GM12878 (cell line): ENCODE results near the gene FOXO1. TPM values are rescaled to one million over a fixed set of nuclear protein-coding genes. Genes with fewer than 3 reads are reported as not detected.

Experiments
- ATAC-seq: fragments of 200-7000 bp; cut with Tn5 transposase; 3 replicates; pipeline ENCODE4 v1.9.1; 2020; ENCODE audit warnings: mild to moderate bottlenecking, moderate library complexity
- BruUV-seq: library from RNA; stranded (reverse); fragments of 400-500 nt; replicated peaks from 2 replicates; lab custom pipeline; 2021; lab: Mats Ljungman, UMichigan
- CTCF ChIA-PET: fragments of 300-600 bp; sonication (Branson Sonifier 250); formaldehyde crosslinking; extraction: SDS; loops from one replicate; lab custom pipeline; 2021; ENCODE audit warnings: inconsistent platforms; lab: Yijun Ruan, JAX
- POLR2A ChIA-PET: fragments of 350-600 bp; formaldehyde crosslinking; extraction: SDS; loops from one replicate; lab custom pipeline; 2021; ENCODE audit warnings: inconsistent platforms; lab: Charles Lee
- RAD21 ChIA-PET: fragments of 300-600 bp; sonication (Branson Sonifier 250); formaldehyde crosslinking; loops from one replicate; lab custom pipeline; 2023; ENCODE audit warnings: antibody characterized with exemption; ENCODE audit not compliant: unreplicated experiment; lab: Charles Lee
- SMC1A ChIA-PET: fragments of 300-600 bp; sonication (Branson Sonifier 250); formaldehyde crosslinking; loops from one replicate; lab custom pipeline; 2023; ENCODE audit not compliant: unreplicated experiment, uncharacterized antibody; lab: Charles Lee
- DNase-seq: peaks from one replicate; pipeline ENCODE4 v3.0.0-alpha.2; 2011; ENCODE audit warnings: low read depth, low spot score
- FAIRE-seq: peaks from 3 replicates; lab custom pipeline; 2011; peaks lifted over from hg19 to GRCh38; lab: Jason Lieb, UNC
- H2AFZ ChIP-seq: 2 replicates; pipeline ENCODE4 v1.6.0; 2011; ENCODE audit warnings: low read depth, low read length, control low read depth; ENCODE audit not compliant: control insufficient read depth
- H3K27ac ChIP-seq: 2 replicates; pipeline ENCODE4 v1.5.1; 2011; ENCODE audit warnings: control low read depth; ENCODE audit not compliant: control insufficient read depth, insufficient read depth
- H3K27me3 ChIP-seq, 2 experiments: replicated peaks in 1 of 2; 2 replicates each; pipeline versions ENCODE4 v1.6.0 to v1.6.1; 2011; ENCODE audit warnings: low read length in 1 of 2; ENCODE audit not compliant: control insufficient read depth in 2 of 2, insufficient read depth in 2 of 2
- H3K36me3 ChIP-seq, 2 experiments: 2 replicates each; pipeline ENCODE4 v1.5.1; 2011; ENCODE audit warnings: low read length in 1 of 2; ENCODE audit not compliant: control insufficient read depth in 2 of 2, insufficient read depth in 2 of 2
- H3K4me1 ChIP-seq: 2 replicates; pipeline ENCODE4 v1.6.1; 2011; ENCODE audit warnings: mild to moderate bottlenecking, low read length, moderate library complexity, mixed read lengths; ENCODE audit not compliant: control insufficient read depth, insufficient read depth
- H3K4me2 ChIP-seq: 2 replicates; pipeline ENCODE4 v1.6.0; 2011; ENCODE audit warnings: control low read depth; ENCODE audit not compliant: control insufficient read depth, insufficient read depth
- H3K4me3 ChIP-seq: fragments of 200-600 bp; sonication (generic); 2 replicates; pipeline ENCODE4 v1.5.1; 2016
- H3K79me2 ChIP-seq: 2 replicates; pipeline ENCODE4 v1.6.0; 2011; ENCODE audit warnings: low read length; ENCODE audit not compliant: control insufficient read depth, insufficient read depth
- H3K9ac ChIP-seq: 2 replicates; pipeline ENCODE4 v1.8.0; 2011; ENCODE audit warnings: low read length, control low read depth, mixed read lengths; ENCODE audit not compliant: control insufficient read depth, insufficient read depth
- H3K9me3 ChIP-seq: replicated peaks from 3 replicates; pipeline ENCODE4 v1.5.1; 2011; ENCODE audit warnings: mild to moderate bottlenecking, low read length; ENCODE audit not compliant: control insufficient read depth, insufficient read depth
- H4K20me1 ChIP-seq: 2 replicates; pipeline ENCODE4 v1.6.0; 2011; ENCODE audit not compliant: control insufficient read depth, insufficient read depth
- BACH1 ChIP-seq: fragments of 450-650 bp; IDR thresholded peaks from 2 replicates; pipeline ENCODE4 v1.6.1; 2017; ENCODE audit warnings: mild to moderate bottlenecking, borderline replicate concordance
- BRCA1 ChIP-seq: IDR thresholded peaks from 2 replicates; pipeline ENCODE4 v1.6.1; 2011; ENCODE audit warnings: low read depth, low read length, improper control_type of control experiment
- E2F8 ChIP-seq: fragments of 450-650 bp; IDR thresholded peaks from 2 replicates; pipeline ENCODE4 v1.6.1; 2018; ENCODE audit warnings: mild to moderate bottlenecking, low read depth, moderate library complexity; ENCODE audit not compliant: partially characterized antibody
- EP300 ChIP-seq, 2 experiments: fragments of 150-350 bp in 1 of 2; IDR thresholded peaks; 2 replicates each; pipeline ENCODE4 v1.6.1; 2011 to 2012; ENCODE audit warnings: low read depth in 2 of 2, low read length in 2 of 2, borderline replicate concordance in 1 of 2, improper control_type of control experiment in 1 of 2, inconsistent platforms in 1 of 2; ENCODE audit not compliant: control insufficient read depth in 1 of 2
- IRF3 ChIP-seq: fragments of 450-650 bp; IDR thresholded peaks from 2 replicates; pipeline ENCODE4 v1.6.1; 2014; ENCODE audit warnings: mild to moderate bottlenecking
- KLF5 ChIP-seq: fragments of 450-650 bp; IDR thresholded peaks from 2 replicates; pipeline ENCODE4 v1.6.1; 2014; ENCODE audit warnings: mild to moderate bottlenecking; ENCODE audit not compliant: partially characterized antibody
- MTA3 ChIP-seq: IDR thresholded peaks from 2 replicates; pipeline ENCODE4 v1.6.1; 2012; ENCODE audit warnings: low read length, inconsistent platforms, borderline replicate concordance
- MYC ChIP-seq: IDR thresholded peaks from 2 replicates; pipeline ENCODE4 v1.6.1; 2011; ENCODE audit warnings: mild to moderate bottlenecking, low read length, moderate library complexity, inconsistent platforms; ENCODE audit not compliant: insufficient read depth, insufficient replicate concordance, insufficient read length, severe bottlenecking
- NFIC ChIP-seq: IDR thresholded peaks from 2 replicates; pipeline ENCODE4 v1.6.1; 2012; ENCODE audit warnings: low read depth, mild to moderate bottlenecking, inconsistent platforms, low read length, moderate library complexity
- PAX5 ChIP-seq: IDR thresholded peaks from 2 replicates; pipeline ENCODE4 v1.6.1; 2011; ENCODE audit warnings: low read depth, low read length, borderline replicate concordance
- POU2F2 ChIP-seq: IDR thresholded peaks from 3 replicates; pipeline ENCODE4 v1.6.1; 2011; ENCODE audit warnings: low read depth, mild to moderate bottlenecking, low read length, borderline replicate concordance
- SMAD5 ChIP-seq: IDR thresholded peaks from 2 replicates; pipeline ENCODE4 v1.6.1; 2016; ENCODE audit warnings: antibody characterized with exemption, low read depth
- SP1 ChIP-seq: IDR thresholded peaks from one replicate; pipeline ENCODE4 v1.6.1; 2011; ENCODE audit warnings: low read depth, low read length
- SRF ChIP-seq, 2 experiments: IDR thresholded peaks; 2 replicates each; pipeline ENCODE4 v1.6.1; 2011; ENCODE audit warnings: low read depth in 2 of 2, low read length in 2 of 2, mild to moderate bottlenecking in 1 of 2, moderate library complexity in 1 of 2
- TAF1 ChIP-seq: IDR thresholded peaks from 2 replicates; pipeline ENCODE4 v1.6.1; 2011; ENCODE audit warnings: mild to moderate bottlenecking, low read depth, low read length, borderline replicate concordance
- TBL1XR1 ChIP-seq: IDR thresholded peaks from 2 replicates; pipeline ENCODE4 v1.6.1; 2012; ENCODE audit warnings: low read depth, low read length, improper control_type of control experiment
- whole genome bisulfite sequencing: methylation state at CpG from one replicate; pipeline ENCODE4 v1.1.6; 2016; ENCODE audit warnings: low lambda C conversion rate; ENCODE audit not compliant: insufficient replicate concordance, insufficient coverage; ENCODE audit errors: missing lambda C conversion rate; 5-methylcytosine and 5-hydroxymethylcytosine counted together
- in situ Hi-C: fragments of 300-500 bp; cut with MboI; formaldehyde crosslinking; loops from 9 replicates; pipeline ENCODE4 v1.14.3; 2018; ENCODE audit warnings: mixed read lengths
- intact Hi-C: fragments of 100-400 bp; cut with micrococcal nuclease; formaldehyde crosslinking; loops from one replicate; pipeline ENCODE4 v1.14.2; 2022; ENCODE audit not compliant: unreplicated experiment
- polyA plus RNA-seq, 11 experiments: library from polyadenylated mRNA; depleted of rRNA in 4 of 11; unstranded in 6 of 11; stranded (reverse) in 5 of 11; fragments of >200 nt; fragmentation: Nextera tagmentation in 4 of 11; fragmentation: Illumina TruSeq in 1 of 11; extraction: Ambion mirVana in 4 of 11; extraction: Trizol in 1 of 11; gene quantifications; 1 replicate in 1 of 11; 2 replicates in 10 of 11; pipeline versions ENCODE4 v1.2.1 to v1.2.3, GENCODE V29; 2011 to 2016; ENCODE audit warnings: inconsistent platforms in 2 of 11, missing spikeins in 2 of 11, low read depth in 1 of 11
- total RNA-seq, 4 experiments: library from RNA; depleted of rRNA in 3 of 4; stranded (reverse); fragments of >200 nt in 3 of 4; fragmentation: Illumina TruSeq in 1 of 4; extraction: Trizol in 1 of 4; gene quantifications; 2 replicates each; pipeline versions ENCODE4 v1.2.1 to v1.2.3, GENCODE V29; 2013 to 2021
- TF ChIP-seq, protein P1 (sequence below): fragments of 450-650 bp; IDR thresholded peaks from 2 replicates; pipeline ENCODE4 v1.6.1; 2017; ENCODE audit warnings: antibody characterized with exemption, mild to moderate bottlenecking, moderate library complexity

FOXO1 gene
- total and polyA plus RNA-seq, 10 of the 15 experiments (the other 5 are each of a cell fraction or from before 2014, with no cell fraction given) = 0.58 to 8.3 (median 0.88) TPM

- no peaks in the 10 kb centered on the region for H4K20me1 ChIP-seq
- DNase-seq = no peak
- ChIA-PET CTCF (interaction anchor here (0.6 to 3.6 kb wide), 13 partner anchors 12 to 642 kb away, joined by 3 to 63 read pairs (median 3); no protein-coding TSS in a partner anchor), POLR2A (interaction anchor here (0.5 kb wide), 1 partner anchor 12 kb away, joined by 8 read pairs; no protein-coding TSS in a partner anchor), RAD21 (interaction anchor here (1.0 to 2.1 kb wide), 10 partner anchors 11 to 607 kb away, joined by 3 to 17 read pairs (median 4); no protein-coding TSS in a partner anchor), SMC1A (interaction anchor here (0.6 to 4.4 kb wide), 11 partner anchors 12 to 600 kb away, joined by 3 to 39 read pairs (median 4); no protein-coding TSS in a partner anchor)
- in situ Hi-C loops (no loop called here), intact Hi-C loops (loop anchor here (5.0 kb wide), 1 partner anchor 110 kb away; no protein-coding TSS in a partner anchor)
- ATAC-seq = no peak
- no peak for FAIRE-seq
- 0% methylated on average over 5 of the region's 5 CpGs for WGBS
- peaks cover 6% of the 10 kb centered on the region for H3K4me1 ChIP-seq
- H3K9me3 ChIP-seq = no peaks in the 10 kb centered on the region
- no peak overlapping the region for H3K27ac ChIP-seq
- H3K36me3 ChIP-seq = no peaks in the 10 kb centered on the region
- TF ChIP-seq SP1 (no peak), TBL1XR1 (no peak), E2F8 (no peak), MTA3 (no peak), PAX5 (no peak), NFIC (no peak), SRF (IDR thresholded peaks at IDR 0.05; ENCODE audit: low read depth in 2 of 2, low read length in 2 of 2) (no peak), BACH1 (no peak), EP300 (IDR thresholded peaks at IDR 0.05; ENCODE audit: borderline replicate concordance in 1 of 2, control insufficient read depth in 1 of 2, low read depth in 2 of 2, low read length in 2 of 2) (no peak), SMAD5 (no peak), BRCA1 (no peak), TAF1 (no peak), IRF3 (no peak), POU2F2 (no peak), KLF5 (no peak), MYC (no peak)
- TF ChIP-seq, protein P1, sequence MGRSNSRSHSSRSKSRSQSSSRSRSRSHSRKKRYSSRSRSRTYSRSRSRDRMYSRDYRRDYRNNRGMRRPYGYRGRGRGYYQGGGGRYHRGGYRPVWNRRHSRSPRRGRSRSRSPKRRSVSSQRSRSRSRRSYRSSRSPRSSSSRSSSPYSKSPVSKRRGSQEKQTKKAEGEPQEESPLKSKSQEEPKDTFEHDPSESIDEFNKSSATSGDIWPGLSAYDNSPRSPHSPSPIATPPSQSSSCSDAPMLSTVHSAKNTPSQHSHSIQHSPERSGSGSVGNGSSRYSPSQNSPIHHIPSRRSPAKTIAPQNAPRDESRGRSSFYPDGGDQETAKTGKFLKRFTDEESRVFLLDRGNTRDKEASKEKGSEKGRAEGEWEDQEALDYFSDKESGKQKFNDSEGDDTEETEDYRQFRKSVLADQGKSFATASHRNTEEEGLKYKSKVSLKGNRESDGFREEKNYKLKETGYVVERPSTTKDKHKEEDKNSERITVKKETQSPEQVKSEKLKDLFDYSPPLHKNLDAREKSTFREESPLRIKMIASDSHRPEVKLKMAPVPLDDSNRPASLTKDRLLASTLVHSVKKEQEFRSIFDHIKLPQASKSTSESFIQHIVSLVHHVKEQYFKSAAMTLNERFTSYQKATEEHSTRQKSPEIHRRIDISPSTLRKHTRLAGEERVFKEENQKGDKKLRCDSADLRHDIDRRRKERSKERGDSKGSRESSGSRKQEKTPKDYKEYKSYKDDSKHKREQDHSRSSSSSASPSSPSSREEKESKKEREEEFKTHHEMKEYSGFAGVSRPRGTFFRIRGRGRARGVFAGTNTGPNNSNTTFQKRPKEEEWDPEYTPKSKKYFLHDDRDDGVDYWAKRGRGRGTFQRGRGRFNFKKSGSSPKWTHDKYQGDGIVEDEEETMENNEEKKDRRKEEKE = no peak
- peak overlapping the region; percentile 72 for H3K4me2 ChIP-seq
- H3K79me2 ChIP-seq = peaks cover 27% of the 10 kb centered on the region
- no peaks in the 10 kb centered on the region for H3K27me3 ChIP-seq
- BruUV-seq = no TSS peak
- H3K4me3 ChIP-seq = peak overlapping the region; percentile 92
- peak overlapping the region; percentile 7; the same call in 1 of the 2 replicates for H2AFZ ChIP-seq
- peak overlapping the region; percentile 28; the same call in 1 of the 2 replicates for H3K9ac ChIP-seq
These were observed 1.2 kb upstream of the FOXO1 start for GRCh38 chr13:40667622-40667978.
